NCI-H748 (cell line): ENCODE measurements around the gene NAGPA.
A peak's percentile ranks its signal among the peaks of the same experiment; 100 is the strongest.

ENCODE experiments used
- DNase-seq: peaks from one replicate; lab custom pipeline; 2025; ENCODE audit not compliant: unreplicated experiment; lab: John Stamatoyannopoulos, UW

Gene NAGPA

GRCh38 chr16:5031601-5032000, 2.1 kb downstream of the NAGPA start:
- no peak for DNase-seq

- no peak for DNase-seq
These were observed 3.4 kb downstream of the NAGPA start for GRCh38 chr16:5030251-5030870.

DNA sequence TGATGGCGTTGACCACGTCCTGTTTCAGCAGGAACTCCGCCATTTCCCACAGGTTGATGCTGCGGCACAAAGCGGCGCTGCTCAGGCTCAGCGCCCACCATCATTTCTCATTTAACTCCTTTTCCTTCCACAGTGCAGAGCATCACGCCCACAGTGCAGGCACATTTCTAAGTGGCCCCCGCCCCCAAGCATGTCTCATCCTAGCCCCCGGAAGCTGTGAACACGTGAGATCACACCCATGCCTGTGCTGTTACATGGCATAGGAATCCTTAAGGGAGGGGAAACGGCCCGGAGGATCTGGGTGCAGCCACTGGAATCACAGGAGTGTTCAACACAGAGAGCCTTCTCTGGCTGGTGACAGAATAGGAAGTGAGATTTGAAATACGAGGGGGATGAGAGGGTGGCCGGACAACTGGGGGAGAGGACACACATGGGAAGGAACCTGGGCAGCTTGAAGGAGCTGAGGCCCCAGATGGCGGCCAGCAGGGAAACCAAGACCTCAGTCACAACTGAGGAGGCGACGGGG, 4.7 kb downstream of the NAGPA start:
- no peak for DNase-seq

GRCh38 chr16:5027575-5028235, 6.0 kb downstream of the NAGPA start:
- no peak for DNase-seq

DNA sequence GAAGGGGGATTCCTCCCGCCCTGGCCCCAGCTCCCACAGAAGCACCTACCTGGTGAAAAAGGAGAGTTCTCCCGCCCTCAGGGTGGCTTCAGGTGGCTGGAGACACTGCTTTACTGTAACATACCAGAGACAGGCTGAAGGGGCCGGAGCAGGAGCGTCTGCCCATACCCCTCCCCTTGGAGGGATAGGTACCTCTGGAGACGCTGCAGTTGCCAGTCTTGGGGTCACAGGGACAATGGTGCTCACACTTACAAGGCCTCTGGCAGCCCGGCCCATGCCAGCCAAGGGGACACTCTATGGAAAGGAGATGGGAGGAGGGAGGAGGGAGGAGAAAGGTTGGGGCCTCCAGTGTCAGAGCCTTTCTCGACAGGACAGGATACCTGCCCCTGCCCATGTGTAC, 6.6 kb downstream of the NAGPA start:
- DNase-seq, result no peak

GRCh38 chr16:5026664-5027063, 7.1 kb downstream of the NAGPA start:
- no peak for DNase-seq

- peak; percentile 48 for DNase-seq
These were observed 8.5 kb downstream of the NAGPA start for GRCh38 chr16:5025171-5025632.

- peak; percentile 35 for DNase-seq
These were observed 9.1 kb downstream of the NAGPA start for GRCh38 chr16:5024632-5025031.

- DNase-seq, result no peak
These were observed 11.2 kb downstream of the NAGPA start for GRCh38 chr16:5022521-5022920.

DNA sequence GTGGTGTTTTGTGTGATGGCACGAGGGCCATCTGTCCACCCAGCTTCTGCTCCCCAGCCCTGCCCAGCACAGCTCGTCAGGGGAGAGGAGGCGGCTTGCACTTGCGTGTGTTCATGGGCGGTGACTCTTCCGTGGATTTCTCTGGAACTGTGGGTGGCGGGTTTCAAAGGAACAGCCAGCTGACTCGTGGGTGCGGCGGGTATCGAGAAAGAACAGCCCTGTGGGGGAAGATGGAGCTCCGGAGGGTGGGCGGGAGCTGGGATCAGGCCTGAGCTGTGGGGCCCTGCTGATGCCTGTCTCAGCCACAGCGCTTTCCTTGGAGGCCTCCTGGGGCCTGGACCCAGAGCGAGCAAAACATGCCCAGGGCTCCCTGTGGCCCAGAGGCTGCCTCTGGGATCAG, 13.2 kb downstream of the NAGPA start:
- no peak for DNase-seq

- DNase-seq, result no peak
These were observed 14.0 kb downstream of the NAGPA start for GRCh38 chr16:5019775-5020174.

DNA sequence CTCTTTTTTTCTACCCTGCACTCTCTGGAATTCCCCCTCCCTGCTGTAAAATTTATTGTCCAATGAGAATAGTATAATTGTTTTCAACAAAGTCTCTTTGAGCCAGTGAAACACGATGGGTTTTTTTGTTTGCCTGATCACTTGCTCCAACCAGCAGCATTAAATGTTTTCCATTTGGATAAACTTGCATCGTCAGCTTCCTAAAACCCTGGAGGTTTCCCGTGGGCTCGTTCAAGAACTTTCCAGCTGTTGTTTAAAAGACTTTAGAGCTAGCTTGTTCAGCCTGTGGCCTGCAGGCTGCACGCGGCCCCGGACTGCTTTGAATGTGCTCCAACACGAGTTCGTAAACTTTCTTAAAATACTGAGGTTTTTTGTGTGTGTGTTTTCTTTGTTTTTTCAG, 14.9 kb downstream of the NAGPA start:
- DNase-seq, result no peak

- DNase-seq, result no peak
These were observed 16.1 kb downstream of the NAGPA start for GRCh38 chr16:5017678-5017969.

- DNase-seq, result no peak
These were observed 16.6 kb downstream of the NAGPA start for GRCh38 chr16:5016967-5017677.

DNA sequence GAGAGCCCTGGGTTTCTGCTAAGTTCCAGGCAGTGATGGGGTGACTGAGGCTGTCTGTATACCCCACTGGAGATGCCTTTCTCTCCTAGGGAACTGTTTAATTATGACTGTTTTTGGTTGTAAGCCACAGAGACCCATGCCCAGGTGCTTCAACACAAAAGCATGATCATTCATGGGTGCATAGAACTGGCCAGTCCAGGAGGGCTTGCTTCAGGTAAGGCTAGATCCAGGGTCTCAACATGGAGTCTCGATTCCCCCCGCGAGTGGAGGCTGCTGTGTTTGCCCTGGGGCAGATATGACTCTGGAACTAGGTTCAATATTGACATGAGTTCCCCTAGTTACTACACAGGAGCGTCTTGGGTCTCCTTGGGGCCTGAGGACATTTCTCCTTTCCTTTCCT, 17.8 kb downstream of the NAGPA start:
- DNase-seq, result no peak

DNA sequence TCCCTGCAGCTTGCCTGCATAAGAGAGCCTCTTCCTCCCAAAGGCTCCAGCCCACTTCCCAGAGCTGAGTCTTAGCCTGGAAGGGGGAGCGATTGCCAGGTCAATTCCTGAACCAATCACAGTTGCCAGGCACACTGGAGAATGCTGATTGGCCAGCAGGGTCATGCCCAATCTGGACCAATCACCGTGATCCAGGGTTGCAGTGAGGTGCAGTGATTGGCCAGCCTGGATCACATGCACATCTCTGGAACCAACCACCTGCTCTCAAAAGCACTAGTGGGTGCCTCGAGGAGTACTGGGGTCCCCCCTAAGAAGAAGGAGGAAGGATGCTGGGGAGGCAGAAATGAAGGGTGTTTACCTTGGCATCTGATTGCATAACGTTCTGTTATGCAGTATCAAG, 18.4 kb downstream of the NAGPA start:
- DNase-seq, result no peak

DNA sequence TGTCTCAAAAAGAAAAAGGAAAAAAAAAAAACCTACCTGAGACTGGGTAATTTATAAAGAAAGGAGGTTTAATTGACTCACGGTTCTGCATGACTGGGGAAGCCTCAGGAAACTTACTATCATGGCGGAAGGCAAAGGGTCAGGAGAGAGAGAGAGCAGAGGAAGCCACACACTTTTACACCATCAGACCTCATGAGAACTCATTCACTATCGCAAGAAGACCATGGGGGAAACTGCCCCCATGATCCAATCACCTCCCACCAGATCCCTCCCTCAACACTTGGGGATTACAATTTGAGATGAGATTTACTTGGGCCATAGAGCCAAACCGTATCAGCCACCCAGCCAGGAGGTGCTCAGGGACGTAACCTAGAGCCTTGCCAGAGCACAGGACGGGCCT, 20.8 kb downstream of the NAGPA start:
- no peak for DNase-seq

- DNase-seq, result no peak
These were observed 22.1 kb downstream of the NAGPA start for GRCh38 chr16:5011637-5012036.

GRCh38 chr16:5010576-5011329, 23.0 kb downstream of the NAGPA start:
- no peak for DNase-seq

DNA sequence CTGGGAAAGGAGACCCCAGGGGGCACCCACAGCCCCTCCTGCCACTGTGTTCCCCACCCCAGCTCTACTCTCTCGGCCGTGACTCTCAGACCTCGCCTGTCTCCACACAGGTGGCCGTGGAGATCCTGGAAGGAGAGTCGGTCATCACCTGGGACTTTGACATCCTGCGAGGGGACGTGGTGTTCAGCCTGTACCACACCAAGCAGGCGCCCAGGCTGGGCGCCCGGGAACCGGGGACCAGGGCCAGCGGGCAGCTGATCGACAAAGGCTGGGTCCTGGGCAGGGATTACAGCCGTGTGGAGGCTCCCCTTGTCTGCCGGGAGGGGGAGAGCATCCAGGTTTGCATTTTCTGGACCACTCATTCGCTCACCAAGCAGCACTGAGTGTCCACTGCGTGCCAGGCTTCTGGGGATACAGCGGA, 25.4 kb downstream of the NAGPA start:
- no peak for DNase-seq

DNA sequence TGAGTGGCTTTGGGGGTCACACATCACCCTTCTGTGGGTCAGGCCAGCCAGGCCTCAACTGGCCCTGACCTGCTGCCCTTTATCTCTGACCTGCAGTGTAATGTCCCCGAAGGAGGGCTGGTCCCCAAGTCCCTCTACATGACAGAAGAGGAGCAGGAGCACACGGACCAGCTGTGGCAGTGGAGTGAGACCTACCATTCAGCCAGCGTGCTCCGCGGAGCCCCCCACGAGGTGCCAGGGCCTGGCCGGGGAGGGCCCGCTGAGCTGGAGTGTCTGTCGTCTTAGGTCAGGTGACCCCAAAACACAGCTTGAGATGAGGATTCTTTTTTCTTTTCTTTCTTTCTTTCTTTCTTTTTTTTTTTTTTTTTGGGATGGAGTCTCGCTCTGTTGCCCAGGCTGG, 26.5 kb downstream of the NAGPA start:
- no peak for DNase-seq
